Small intestine (tissue), 7 donors: ENCODE measurements around the gene VASH1. TPM values are rescaled to one million over a fixed set of nuclear protein-coding genes. Genes with fewer than 3 reads are reported as not detected.

ENCODE experiments used
- DNase-seq, 2 donors: peaks; one replicate each; pipeline versions ENCODE4 v3.0.0 to v3.0.0-alpha.2; 2013
- FAIRE-seq: peaks from 2 replicates; lab custom pipeline; 2012; peaks lifted over from hg19 to GRCh38; lab: Jason Lieb, UNC
- H3K27ac ChIP-seq, 3 donors: one replicate each; pipeline ENCODE4 v1.5.1; 2013; ENCODE audit warnings: low read length in 2 of 3, mild to moderate bottlenecking in 2 of 3, control low read depth in 1 of 3, inconsistent platforms in 1 of 3, low read depth in 1 of 3, moderate library complexity in 1 of 3
- H3K27me3 ChIP-seq, 3 donors: one replicate each; pipeline ENCODE4 v1.6.1; 2013; ENCODE audit warnings: low read length in 3 of 3, inconsistent platforms in 1 of 3; ENCODE audit not compliant: control insufficient read depth in 3 of 3, insufficient read depth in 3 of 3
- H3K36me3 ChIP-seq, 3 donors: one replicate each; pipeline ENCODE4 v1.6.1; 2013; ENCODE audit warnings: low read length in 3 of 3, inconsistent platforms in 1 of 3, low read depth in 1 of 3, mild to moderate bottlenecking in 1 of 3, moderate library complexity in 1 of 3; ENCODE audit not compliant: control insufficient read depth in 3 of 3, insufficient read depth in 2 of 3
- H3K4me1 ChIP-seq, 3 donors: one replicate each; pipeline ENCODE4 v1.6.1; 2013; ENCODE audit warnings: low read length in 2 of 3, inconsistent platforms in 1 of 3, low read depth in 1 of 3, mild to moderate bottlenecking in 1 of 3, moderate library complexity in 1 of 3; ENCODE audit not compliant: control insufficient read depth in 3 of 3, insufficient read depth in 2 of 3
- H3K4me3 ChIP-seq, 3 donors: one replicate each; pipeline ENCODE4 v1.5.1; 2013; ENCODE audit warnings: low read length in 3 of 3, control low read depth in 1 of 3, inconsistent platforms in 1 of 3, low read depth in 1 of 3, mild to moderate bottlenecking in 1 of 3, moderate library complexity in 1 of 3
- H3K9me3 ChIP-seq, 2 donors: one replicate each; pipeline ENCODE4 v1.6.1; 2013; ENCODE audit warnings: low read depth in 1 of 2, low read length in 1 of 2; ENCODE audit not compliant: control insufficient read depth in 2 of 2, insufficient read depth in 1 of 2
- WGBS, 3 donors: extraction: QIAGEN DNeasy Blood & Tissue Kit; methylation state at CpG; one replicate each; pipeline ENCODE4 v1.1.7; 2013; 5-methylcytosine and 5-hydroxymethylcytosine counted together
- polyA plus RNA-seq, 4 donors: library from polyadenylated mRNA; stranded (reverse) in 3 of 4; unstranded in 1 of 4; fragments of 200-250 nt in 3 of 4; fragments of 120-200 nt in 1 of 4; gene quantifications; one replicate each; pipeline versions ENCODE4 v1.2.1 to v1.2.3, GENCODE V29; 2013
- donor health status: healthy with polysubstance abuse.
- donor health status: control.
- donor health status: control.
- donor health status: Bipolar disorder and iron deficiency.
- donor health status: healthy.

VASH1 gene
- polyA plus RNA-seq, 4 donors = 1.3 to 10.8 (median 5.3) TPM

GRCh38 chr14:76793324-76793723 lies 32.1 kb downstream of the VASH1 start:
- no peaks in the 10 kb centered on the region for H3K9me3 ChIP-seq
- FAIRE-seq (no peak), DNase-seq (no peak)
- H3K4me1 ChIP-seq = no peaks in the 10 kb centered on the region
- H3K27ac ChIP-seq = no peak overlapping the region
- H3K27me3 ChIP-seq = no peaks in the 10 kb centered on the region
- 87 to 99% (median 91%) methylated on average over 3 to 4 of the region's 4 CpGs for WGBS, 3 donors
- no peak overlapping the region for H3K4me3 ChIP-seq
- H3K36me3 ChIP-seq = peaks cover 2 to 39% (median 6%) of the 10 kb centered on the region in 3 donors

- DNase-seq = no peak
- H3K36me3 ChIP-seq = peaks cover 2 to 37% (median 7%) of the 10 kb centered on the region in 3 donors
- 77 to 93% (median 91%) methylated on average over 5 of the region's 5 CpGs for WGBS, 3 donors
Measured at GRCh38 chr14:76793956-76794355, 32.7 kb downstream of the VASH1 start.

GRCh38 chr14:76806446-76806845 lies 45.2 kb downstream of the VASH1 start:
- FAIRE-seq = no peak
- no peak overlapping the region for H3K4me3 ChIP-seq
- H3K27me3 ChIP-seq = no peaks in the 10 kb centered on the region
- H3K9me3 ChIP-seq = no peaks in the 10 kb centered on the region
- H3K27ac ChIP-seq = no peak overlapping the region
- H3K36me3 ChIP-seq = peaks cover 0 to 37% (median 12%) of the 10 kb centered on the region in 3 donors
- H3K4me1 ChIP-seq = peaks cover 0 to 4% (median 0%) of the 10 kb centered on the region in 3 donors
- WGBS, 3 donors = 95 to 96% (median 95%) methylated on average over 12 of the region's 12 CpGs
- no peak for DNase-seq

More at GRCh38 chr14:76793956-76794355, 32.7 kb downstream of the VASH1 start:
- no peak overlapping the region for H3K4me3 ChIP-seq
- FAIRE-seq = no peak
- no peaks in the 10 kb centered on the region for H3K9me3 ChIP-seq
- no peaks in the 10 kb centered on the region for H3K4me1 ChIP-seq
- no peaks in the 10 kb centered on the region for H3K27me3 ChIP-seq
- H3K27ac ChIP-seq = no peak overlapping the region

GRCh38 chr14:76808011-76808410 lies 46.7 kb downstream of the VASH1 start:
- Histone ChIP-seq H3K27ac (no peak overlapping the region), H3K9me3 (no peaks in the 10 kb centered on the region), H3K27me3 (no peaks in the 10 kb centered on the region), H3K4me1 (peaks cover 0 to 4% (median 0%) of the 10 kb centered on the region in 3 donors), H3K4me3 (no peak overlapping the region), H3K36me3 (peaks cover 0 to 34% (median 10%) of the 10 kb centered on the region in 3 donors)
- FAIRE-seq = no peak
- 85 to 100% (median 96%) methylated on average over 1 of the region's 1 CpG for WGBS, 3 donors
- DNase-seq = no peak

GRCh38 chr14:76808990-76809389 lies 47.7 kb downstream of the VASH1 start:
- no peak for DNase-seq
- 96 to 98% (median 98%) methylated on average over 4 of the region's 4 CpGs for WGBS, 3 donors
- Histone ChIP-seq H3K9me3 (no peaks in the 10 kb centered on the region), H3K27me3 (no peaks in the 10 kb centered on the region), H3K36me3 (peaks cover 0 to 28% (median 7%) of the 10 kb centered on the region in 3 donors), H3K4me1 (peaks cover 0 to 4% (median 0%) of the 10 kb centered on the region in 3 donors), H3K4me3 (no peak overlapping the region), H3K27ac (no peak overlapping the region)
- no peak for FAIRE-seq

- no peaks in the 10 kb centered on the region for H3K9me3 ChIP-seq
- H3K4me1 ChIP-seq = peaks cover 0 to 4% (median 0%) of the 10 kb centered on the region in 3 donors
- H3K36me3 ChIP-seq = peaks cover 0 to 25% (median 7%) of the 10 kb centered on the region in 3 donors
- H3K27ac ChIP-seq = no peak overlapping the region
- 16 to 32% (median 29%) methylated on average over 3 of the region's 3 CpGs for WGBS, 3 donors
- FAIRE-seq (no peak), DNase-seq (no peak)
- H3K4me3 ChIP-seq = peak overlapping the region in 2 of 3 donors; percentile 33 to 36
- H3K27me3 ChIP-seq = no peaks in the 10 kb centered on the region
Measured at GRCh38 chr14:76810525-76810924, 49.3 kb downstream of the VASH1 start.

GRCh38 chr14:76810953-76811400 lies 49.7 kb downstream of the VASH1 start:
- H3K9me3 ChIP-seq = no peaks in the 10 kb centered on the region
- H3K27me3 ChIP-seq = no peaks in the 10 kb centered on the region
- DNase-seq = peak; percentile 51 to 56
- 1 to 5% (median 4%) methylated on average over 9 of the region's 9 CpGs for WGBS, 3 donors
- peaks cover 0 to 4% (median 0%) of the 10 kb centered on the region in 3 donors for H3K4me1 ChIP-seq
- peak overlapping the region in 2 of 3 donors; percentile 33 to 36 for H3K4me3 ChIP-seq
- no peak for FAIRE-seq
- H3K36me3 ChIP-seq = peaks cover 0 to 25% (median 7%) of the 10 kb centered on the region in 3 donors
- peak overlapping the region in 1 of 3 donors; percentile 9 for H3K27ac ChIP-seq

GRCh38 chr14:76811561-76811960 lies 50.3 kb downstream of the VASH1 start:
- no peak for FAIRE-seq
- H3K36me3 ChIP-seq = peaks cover 0 to 20% (median 7%) of the 10 kb centered on the region in 3 donors
- H3K9me3 ChIP-seq = no peaks in the 10 kb centered on the region
- H3K27me3 ChIP-seq = no peaks in the 10 kb centered on the region
- DNase-seq = no peak
- peaks cover 0 to 4% (median 0%) of the 10 kb centered on the region in 3 donors for H3K4me1 ChIP-seq
- peak overlapping the region in 1 of 3 donors; percentile 84 for H3K27ac ChIP-seq
- peak overlapping the region in 2 of 3 donors; percentile 81 to 85 for H3K4me3 ChIP-seq
- whole genome bisulfite sequencing, 3 donors = 30 to 60% (median 42%) methylated on average over 4 of the region's 4 CpGs

GRCh38 chr14:76812093-76812421 lies 50.8 kb downstream of the VASH1 start:
- DNase-seq (peak in 1 of 2 donors; percentile 39), FAIRE-seq (no peak)
- no peaks in the 10 kb centered on the region for H3K27me3 ChIP-seq
- H3K9me3 ChIP-seq = no peaks in the 10 kb centered on the region
- H3K4me1 ChIP-seq = peaks cover 0 to 4% (median 0%) of the 10 kb centered on the region in 3 donors
- peaks cover 0 to 16% (median 7%) of the 10 kb centered on the region in 3 donors for H3K36me3 ChIP-seq
- peak overlapping the region; percentile 78 to 85 (median 81) for H3K4me3 ChIP-seq
- peak overlapping the region; percentile 66 to 84 (median 70) for H3K27ac ChIP-seq
- WGBS, 3 donors = 0 to 1% (median 0%) methylated on average over 19 to 20 of the region's 20 CpGs
